MM.1S (cell line): ENCODE data around the gene SPTLC1.

ENCODE experiments used
- EZH2 ChIP-seq: fragments of 300-600 bp; sonication (generic); optimal IDR thresholded peaks from 2 replicates; pipeline ENCODE3; 2017; ENCODE audit warnings: low read depth, mild to moderate bottlenecking, antibody characterized with exemption, low read length, mixed read lengths
- EZH2phosphoT487 ChIP-seq: fragments of 300-600 bp; sonication (generic); IDR thresholded peaks from 2 replicates; pipeline ENCODE4 v1.6.1; 2018; ENCODE audit warnings: antibody characterized with exemption, low read length
- TF ChIP-seq, protein P1 (sequence below): fragments of 300-600 bp; sonication (generic); IDR thresholded peaks from 2 replicates; pipeline ENCODE4 v1.5.1; 2016; ENCODE audit warnings: antibody characterized with exemption, low read length, mixed read lengths

DNA sequence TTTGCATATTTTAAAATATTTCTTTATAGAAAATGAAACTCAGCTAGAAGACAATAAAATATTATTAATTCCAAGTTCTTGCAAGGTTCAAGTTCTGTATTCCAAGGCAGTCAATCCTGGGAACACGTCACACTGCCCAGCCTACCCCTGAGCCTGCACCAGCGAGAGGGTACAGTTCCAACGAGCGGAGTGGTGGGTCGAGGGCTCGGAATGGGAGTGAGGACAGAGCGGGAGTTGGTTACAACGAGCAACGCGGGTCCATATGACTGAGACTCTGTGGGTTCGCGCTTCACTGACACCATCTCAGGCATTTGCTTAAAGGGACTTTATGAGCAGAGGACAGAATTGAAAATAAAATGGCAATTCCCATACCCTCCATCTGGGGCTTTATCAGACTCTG lies 40.0 kb upstream of the SPTLC1 start:
- TF ChIP-seq, protein P1, sequence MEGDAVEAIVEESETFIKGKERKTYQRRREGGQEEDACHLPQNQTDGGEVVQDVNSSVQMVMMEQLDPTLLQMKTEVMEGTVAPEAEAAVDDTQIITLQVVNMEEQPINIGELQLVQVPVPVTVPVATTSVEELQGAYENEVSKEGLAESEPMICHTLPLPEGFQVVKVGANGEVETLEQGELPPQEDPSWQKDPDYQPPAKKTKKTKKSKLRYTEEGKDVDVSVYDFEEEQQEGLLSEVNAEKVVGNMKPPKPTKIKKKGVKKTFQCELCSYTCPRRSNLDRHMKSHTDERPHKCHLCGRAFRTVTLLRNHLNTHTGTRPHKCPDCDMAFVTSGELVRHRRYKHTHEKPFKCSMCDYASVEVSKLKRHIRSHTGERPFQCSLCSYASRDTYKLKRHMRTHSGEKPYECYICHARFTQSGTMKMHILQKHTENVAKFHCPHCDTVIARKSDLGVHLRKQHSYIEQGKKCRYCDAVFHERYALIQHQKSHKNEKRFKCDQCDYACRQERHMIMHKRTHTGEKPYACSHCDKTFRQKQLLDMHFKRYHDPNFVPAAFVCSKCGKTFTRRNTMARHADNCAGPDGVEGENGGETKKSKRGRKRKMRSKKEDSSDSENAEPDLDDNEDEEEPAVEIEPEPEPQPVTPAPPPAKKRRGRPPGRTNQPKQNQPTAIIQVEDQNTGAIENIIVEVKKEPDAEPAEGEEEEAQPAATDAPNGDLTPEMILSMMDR: no peak
- TF ChIP-seq EZH2 (no peak), EZH2phosphoT487 (no peak)
